ENCODE results near the gene PYM1. TPM values are rescaled to one million over a fixed set of nuclear protein-coding genes. Genes with fewer than 3 reads are reported as not detected.

The PYM1 gene
- total and polyA plus RNA-seq, 2 of the 8 experiments (the other 6 are each of a cell fraction or from before 2014, with no cell fraction given), result 38.7 to 58.5 TPM

GRCh38 chr12:55955800-55956508, 28.3 kb upstream of the PYM1 start (continued):
- TF ChIP-seq, protein P1, sequence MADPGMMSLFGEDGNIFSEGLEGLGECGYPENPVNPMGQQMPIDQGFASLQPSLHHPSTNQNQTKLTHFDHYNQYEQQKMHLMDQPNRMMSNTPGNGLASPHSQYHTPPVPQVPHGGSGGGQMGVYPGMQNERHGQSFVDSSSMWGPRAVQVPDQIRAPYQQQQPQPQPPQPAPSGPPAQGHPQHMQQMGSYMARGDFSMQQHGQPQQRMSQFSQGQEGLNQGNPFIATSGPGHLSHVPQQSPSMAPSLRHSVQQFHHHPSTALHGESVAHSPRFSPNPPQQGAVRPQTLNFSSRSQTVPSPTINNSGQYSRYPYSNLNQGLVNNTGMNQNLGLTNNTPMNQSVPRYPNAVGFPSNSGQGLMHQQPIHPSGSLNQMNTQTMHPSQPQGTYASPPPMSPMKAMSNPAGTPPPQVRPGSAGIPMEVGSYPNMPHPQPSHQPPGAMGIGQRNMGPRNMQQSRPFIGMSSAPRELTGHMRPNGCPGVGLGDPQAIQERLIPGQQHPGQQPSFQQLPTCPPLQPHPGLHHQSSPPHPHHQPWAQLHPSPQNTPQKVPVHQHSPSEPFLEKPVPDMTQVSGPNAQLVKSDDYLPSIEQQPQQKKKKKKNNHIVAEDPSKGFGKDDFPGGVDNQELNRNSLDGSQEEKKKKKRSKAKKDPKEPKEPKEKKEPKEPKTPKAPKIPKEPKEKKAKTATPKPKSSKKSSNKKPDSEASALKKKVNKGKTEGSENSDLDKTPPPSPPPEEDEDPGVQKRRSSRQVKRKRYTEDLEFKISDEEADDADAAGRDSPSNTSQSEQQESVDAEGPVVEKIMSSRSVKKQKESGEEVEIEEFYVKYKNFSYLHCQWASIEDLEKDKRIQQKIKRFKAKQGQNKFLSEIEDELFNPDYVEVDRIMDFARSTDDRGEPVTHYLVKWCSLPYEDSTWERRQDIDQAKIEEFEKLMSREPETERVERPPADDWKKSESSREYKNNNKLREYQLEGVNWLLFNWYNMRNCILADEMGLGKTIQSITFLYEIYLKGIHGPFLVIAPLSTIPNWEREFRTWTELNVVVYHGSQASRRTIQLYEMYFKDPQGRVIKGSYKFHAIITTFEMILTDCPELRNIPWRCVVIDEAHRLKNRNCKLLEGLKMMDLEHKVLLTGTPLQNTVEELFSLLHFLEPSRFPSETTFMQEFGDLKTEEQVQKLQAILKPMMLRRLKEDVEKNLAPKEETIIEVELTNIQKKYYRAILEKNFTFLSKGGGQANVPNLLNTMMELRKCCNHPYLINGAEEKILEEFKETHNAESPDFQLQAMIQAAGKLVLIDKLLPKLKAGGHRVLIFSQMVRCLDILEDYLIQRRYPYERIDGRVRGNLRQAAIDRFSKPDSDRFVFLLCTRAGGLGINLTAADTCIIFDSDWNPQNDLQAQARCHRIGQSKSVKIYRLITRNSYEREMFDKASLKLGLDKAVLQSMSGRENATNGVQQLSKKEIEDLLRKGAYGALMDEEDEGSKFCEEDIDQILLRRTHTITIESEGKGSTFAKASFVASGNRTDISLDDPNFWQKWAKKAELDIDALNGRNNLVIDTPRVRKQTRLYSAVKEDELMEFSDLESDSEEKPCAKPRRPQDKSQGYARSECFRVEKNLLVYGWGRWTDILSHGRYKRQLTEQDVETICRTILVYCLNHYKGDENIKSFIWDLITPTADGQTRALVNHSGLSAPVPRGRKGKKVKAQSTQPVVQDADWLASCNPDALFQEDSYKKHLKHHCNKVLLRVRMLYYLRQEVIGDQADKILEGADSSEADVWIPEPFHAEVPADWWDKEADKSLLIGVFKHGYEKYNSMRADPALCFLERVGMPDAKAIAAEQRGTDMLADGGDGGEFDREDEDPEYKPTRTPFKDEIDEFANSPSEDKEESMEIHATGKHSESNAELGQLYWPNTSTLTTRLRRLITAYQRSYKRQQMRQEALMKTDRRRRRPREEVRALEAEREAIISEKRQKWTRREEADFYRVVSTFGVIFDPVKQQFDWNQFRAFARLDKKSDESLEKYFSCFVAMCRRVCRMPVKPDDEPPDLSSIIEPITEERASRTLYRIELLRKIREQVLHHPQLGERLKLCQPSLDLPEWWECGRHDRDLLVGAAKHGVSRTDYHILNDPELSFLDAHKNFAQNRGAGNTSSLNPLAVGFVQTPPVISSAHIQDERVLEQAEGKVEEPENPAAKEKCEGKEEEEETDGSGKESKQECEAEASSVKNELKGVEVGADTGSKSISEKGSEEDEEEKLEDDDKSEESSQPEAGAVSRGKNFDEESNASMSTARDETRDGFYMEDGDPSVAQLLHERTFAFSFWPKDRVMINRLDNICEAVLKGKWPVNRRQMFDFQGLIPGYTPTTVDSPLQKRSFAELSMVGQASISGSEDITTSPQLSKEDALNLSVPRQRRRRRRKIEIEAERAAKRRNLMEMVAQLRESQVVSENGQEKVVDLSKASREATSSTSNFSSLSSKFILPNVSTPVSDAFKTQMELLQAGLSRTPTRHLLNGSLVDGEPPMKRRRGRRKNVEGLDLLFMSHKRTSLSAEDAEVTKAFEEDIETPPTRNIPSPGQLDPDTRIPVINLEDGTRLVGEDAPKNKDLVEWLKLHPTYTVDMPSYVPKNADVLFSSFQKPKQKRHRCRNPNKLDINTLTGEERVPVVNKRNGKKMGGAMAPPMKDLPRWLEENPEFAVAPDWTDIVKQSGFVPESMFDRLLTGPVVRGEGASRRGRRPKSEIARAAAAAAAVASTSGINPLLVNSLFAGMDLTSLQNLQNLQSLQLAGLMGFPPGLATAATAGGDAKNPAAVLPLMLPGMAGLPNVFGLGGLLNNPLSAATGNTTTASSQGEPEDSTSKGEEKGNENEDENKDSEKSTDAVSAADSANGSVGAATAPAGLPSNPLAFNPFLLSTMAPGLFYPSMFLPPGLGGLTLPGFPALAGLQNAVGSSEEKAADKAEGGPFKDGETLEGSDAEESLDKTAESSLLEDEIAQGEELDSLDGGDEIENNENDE (IDR thresholded peaks at IDR 0.05; ENCODE audit: insufficient replicate concordance, low read length), result no peak
- TF ChIP-seq POLR2A (IDR thresholded peaks at IDR 0.05; ENCODE audit: control extremely low read depth in 1 of 2, low read depth in 2 of 2, low read length in 2 of 2) (no peak), SRF (IDR thresholded peaks at IDR 0.05; ENCODE audit: low read depth, low read length) (no peak)
- TF ChIP-seq, protein P2, sequence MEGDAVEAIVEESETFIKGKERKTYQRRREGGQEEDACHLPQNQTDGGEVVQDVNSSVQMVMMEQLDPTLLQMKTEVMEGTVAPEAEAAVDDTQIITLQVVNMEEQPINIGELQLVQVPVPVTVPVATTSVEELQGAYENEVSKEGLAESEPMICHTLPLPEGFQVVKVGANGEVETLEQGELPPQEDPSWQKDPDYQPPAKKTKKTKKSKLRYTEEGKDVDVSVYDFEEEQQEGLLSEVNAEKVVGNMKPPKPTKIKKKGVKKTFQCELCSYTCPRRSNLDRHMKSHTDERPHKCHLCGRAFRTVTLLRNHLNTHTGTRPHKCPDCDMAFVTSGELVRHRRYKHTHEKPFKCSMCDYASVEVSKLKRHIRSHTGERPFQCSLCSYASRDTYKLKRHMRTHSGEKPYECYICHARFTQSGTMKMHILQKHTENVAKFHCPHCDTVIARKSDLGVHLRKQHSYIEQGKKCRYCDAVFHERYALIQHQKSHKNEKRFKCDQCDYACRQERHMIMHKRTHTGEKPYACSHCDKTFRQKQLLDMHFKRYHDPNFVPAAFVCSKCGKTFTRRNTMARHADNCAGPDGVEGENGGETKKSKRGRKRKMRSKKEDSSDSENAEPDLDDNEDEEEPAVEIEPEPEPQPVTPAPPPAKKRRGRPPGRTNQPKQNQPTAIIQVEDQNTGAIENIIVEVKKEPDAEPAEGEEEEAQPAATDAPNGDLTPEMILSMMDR (IDR thresholded peaks at IDR 0.05; ENCODE audit: control extremely low read depth in 1 of 3, insufficient read depth in 1 of 3, low read depth in 1 of 3, low read length in 3 of 3), result peak in 1 of 3 experiments; percentile 9; a peak in 1 of 4 replicates

Data from H1 (cell line).